Measurements from ENCODE around the gene ZFP36L1. TPM values are rescaled to one million over a fixed set of nuclear protein-coding genes. Genes with fewer than 3 reads are reported as not detected.

The ZFP36L1 gene
- total RNA-seq, 1 experiment from 2014 or later = 11.0 TPM

- H3K4me3 ChIP-seq = no peak overlapping the region
- H3K27ac ChIP-seq = no peak overlapping the region
- H3K27me3 ChIP-seq (replicated peaks) = no peaks in the 10 kb centered on the region
- no peaks in the 10 kb centered on the region for H3K36me3 ChIP-seq
- H3K9me3 ChIP-seq (replicated peaks) = no peaks in the 10 kb centered on the region
- no peak for DNase-seq (ENCODE audit: low read depth in 1 of 2, low spot score in 2 of 2)
- peaks cover 5% of the 10 kb centered on the region for H3K4me1 ChIP-seq (replicated peaks)
These were observed 28.3 kb upstream of the ZFP36L1 start for GRCh38 chr14:68820999-68821683.

GRCh38 chr14:68820536-68820935 lies 27.7 kb upstream of the ZFP36L1 start:
- H3K27ac ChIP-seq = no peak overlapping the region
- no peak overlapping the region for H3K4me3 ChIP-seq
- H3K36me3 ChIP-seq = no peaks in the 10 kb centered on the region
- H3K9me3 ChIP-seq (replicated peaks) = no peaks in the 10 kb centered on the region
- peaks cover 11% of the 10 kb centered on the region for H3K4me1 ChIP-seq (replicated peaks)
- H3K27me3 ChIP-seq (replicated peaks) = no peaks in the 10 kb centered on the region
- no peak for DNase-seq (ENCODE audit: low read depth in 1 of 2, low spot score in 2 of 2)

- Histone ChIP-seq H3K27me3 (replicated peaks) (no peaks in the 10 kb centered on the region), H3K4me3 (no peak overlapping the region), H3K4me1 (replicated peaks) (peaks cover 15% of the 10 kb centered on the region), H3K36me3 (no peaks in the 10 kb centered on the region), H3K9me3 (replicated peaks) (no peaks in the 10 kb centered on the region), H3K27ac (no peak overlapping the region)
- DNase-seq (ENCODE audit: low read depth in 1 of 2, low spot score in 2 of 2) = no peak
These were observed 27.3 kb upstream of the ZFP36L1 start for GRCh38 chr14:68820119-68820518.

- Histone ChIP-seq H3K27ac (no peak overlapping the region), H3K36me3 (no peaks in the 10 kb centered on the region), H3K4me1 (replicated peaks) (peaks cover 24% of the 10 kb centered on the region), H3K27me3 (replicated peaks) (no peaks in the 10 kb centered on the region), H3K4me3 (no peak overlapping the region), H3K9me3 (replicated peaks) (no peaks in the 10 kb centered on the region)
- DNase-seq (ENCODE audit: low read depth in 1 of 2, low spot score in 2 of 2) = no peak
These were observed 26.4 kb upstream of the ZFP36L1 start for GRCh38 chr14:68819260-68819691.

GRCh38 chr14:68817506-68818212 lies 24.8 kb upstream of the ZFP36L1 start:
- Histone ChIP-seq H3K4me3 (no peak overlapping the region), H3K27ac (no peak overlapping the region), H3K36me3 (no peaks in the 10 kb centered on the region), H3K27me3 (replicated peaks) (no peaks in the 10 kb centered on the region), H3K4me1 (replicated peaks) (peaks cover 35% of the 10 kb centered on the region), H3K9me3 (replicated peaks) (no peaks in the 10 kb centered on the region)
- no peak for DNase-seq (ENCODE audit: low read depth in 1 of 2, low spot score in 2 of 2)

- Histone ChIP-seq H3K36me3 (no peaks in the 10 kb centered on the region), H3K27me3 (replicated peaks) (no peaks in the 10 kb centered on the region), H3K4me3 (no peak overlapping the region), H3K27ac (no peak overlapping the region), H3K9me3 (replicated peaks) (no peaks in the 10 kb centered on the region), H3K4me1 (replicated peaks) (peaks cover 35% of the 10 kb centered on the region)
- DNase-seq (ENCODE audit: low read depth in 1 of 2, low spot score in 2 of 2) = no peak
These were observed 24.1 kb upstream of the ZFP36L1 start for GRCh38 chr14:68816943-68817430.

GRCh38 chr14:68816183-68816942 lies 23.5 kb upstream of the ZFP36L1 start:
- Histone ChIP-seq H3K36me3 (no peaks in the 10 kb centered on the region), H3K27ac (peak overlapping the region; percentile 85), H3K4me1 (replicated peaks) (peaks cover 35% of the 10 kb centered on the region), H3K9me3 (replicated peaks) (no peaks in the 10 kb centered on the region), H3K4me3 (peak overlapping the region; percentile 34), H3K27me3 (replicated peaks) (no peaks in the 10 kb centered on the region)
- peak; percentile 88 to 95 for DNase-seq (ENCODE audit: low read depth in 1 of 2, low spot score in 2 of 2)

- Histone ChIP-seq H3K36me3 (no peaks in the 10 kb centered on the region), H3K4me1 (replicated peaks) (peaks cover 35% of the 10 kb centered on the region), H3K27ac (peak overlapping the region; percentile 85), H3K27me3 (replicated peaks) (no peaks in the 10 kb centered on the region), H3K9me3 (replicated peaks) (no peaks in the 10 kb centered on the region), H3K4me3 (peak overlapping the region; percentile 34; the same call in 1 of the 2 replicates)
- no peak for DNase-seq (ENCODE audit: low read depth in 1 of 2, low spot score in 2 of 2)
These were observed 22.7 kb upstream of the ZFP36L1 start for GRCh38 chr14:68815298-68816182.

GRCh38 chr14:68814539-68815297 lies 21.9 kb upstream of the ZFP36L1 start:
- Histone ChIP-seq H3K27ac (peak overlapping the region; percentile 77), H3K4me3 (no peak overlapping the region), H3K9me3 (replicated peaks) (no peaks in the 10 kb centered on the region), H3K27me3 (replicated peaks) (no peaks in the 10 kb centered on the region), H3K4me1 (replicated peaks) (peaks cover 35% of the 10 kb centered on the region), H3K36me3 (no peaks in the 10 kb centered on the region)
- DNase-seq (ENCODE audit: low read depth in 1 of 2, low spot score in 2 of 2) = peak; percentile 68 to 76

- Histone ChIP-seq H3K36me3 (no peaks in the 10 kb centered on the region), H3K27ac (peak overlapping the region; percentile 77), H3K4me1 (replicated peaks) (peaks cover 35% of the 10 kb centered on the region), H3K4me3 (no peak overlapping the region), H3K9me3 (replicated peaks) (no peaks in the 10 kb centered on the region), H3K27me3 (replicated peaks) (no peaks in the 10 kb centered on the region)
- no peak for DNase-seq (ENCODE audit: low read depth in 1 of 2, low spot score in 2 of 2)
These were observed 21.3 kb upstream of the ZFP36L1 start for GRCh38 chr14:68814238-68814538.

GRCh38 chr14:68813318-68813838 lies 20.5 kb upstream of the ZFP36L1 start:
- Histone ChIP-seq H3K27me3 (replicated peaks) (no peaks in the 10 kb centered on the region), H3K27ac (no peak overlapping the region), H3K4me1 (replicated peaks) (peaks cover 35% of the 10 kb centered on the region), H3K9me3 (replicated peaks) (no peaks in the 10 kb centered on the region), H3K4me3 (no peak overlapping the region), H3K36me3 (no peaks in the 10 kb centered on the region)
- DNase-seq (ENCODE audit: low read depth in 1 of 2, low spot score in 2 of 2) = no peak

- DNase-seq (ENCODE audit: low read depth in 1 of 2, low spot score in 2 of 2) = peak in 1 of 2 experiments; percentile 18
- no peaks in the 10 kb centered on the region for H3K36me3 ChIP-seq
- no peak overlapping the region for H3K4me3 ChIP-seq
- H3K27me3 ChIP-seq (replicated peaks) = no peaks in the 10 kb centered on the region
- H3K27ac ChIP-seq = no peak overlapping the region
- no peaks in the 10 kb centered on the region for H3K9me3 ChIP-seq (replicated peaks)
- H3K4me1 ChIP-seq (replicated peaks) = peaks cover 48% of the 10 kb centered on the region
These were observed 18.3 kb upstream of the ZFP36L1 start for GRCh38 chr14:68811171-68811570.

All from SJSA1 (cell line).